Testis (tissue), 3 donors: ENCODE results near the gene CNIH3. TPM values are rescaled to one million over a fixed set of nuclear protein-coding genes. Genes with fewer than 3 reads are reported as not detected.

Experiments
- DNase-seq: peaks from one replicate; pipeline ENCODE4 v3.0.0-alpha.2; 2019
- H3K27ac ChIP-seq, 2 donors: fragments of 200-600 bp; sonication (generic); one replicate each; pipeline ENCODE4 v1.5.1; 2019
- H3K27me3 ChIP-seq: fragments of 200-600 bp; sonication (generic); one replicate; pipeline ENCODE4 v1.5.1; 2019
- H3K36me3 ChIP-seq: fragments of 200-600 bp; sonication (generic); one replicate; pipeline ENCODE4 v1.5.1; 2017; ENCODE audit warnings: low read depth; ENCODE audit errors: missing control alignments
- H3K4me1 ChIP-seq: fragments of 200-600 bp; sonication (generic); one replicate; pipeline ENCODE4 v1.5.1; 2019
- H3K4me3 ChIP-seq, 2 donors: fragments of 200-600 bp; sonication (generic); one replicate each; pipeline ENCODE4 v1.5.1; 2017 to 2019
- H3K9me3 ChIP-seq: fragments of 200-600 bp; sonication (generic); one replicate; pipeline ENCODE4 v1.5.1; 2017
- CTCF ChIP-seq, 3 experiments: fragments of 450-650 bp in 2 of 3; fragments of 200-600 bp in 1 of 3; sonication (generic) in 1 of 3; IDR thresholded peaks; one replicate each; pipeline ENCODE4 v1.5.1; 2016 to 2019; ENCODE audit warnings: antibody characterized with exemption in 3 of 3, mild to moderate bottlenecking in 2 of 3, moderate library complexity in 1 of 3
- POLR2A ChIP-seq: fragments of 450-650 bp; IDR thresholded peaks from one replicate; pipeline ENCODE4 v1.6.1; 2017; ENCODE audit warnings: antibody characterized with exemption, mild to moderate bottlenecking, moderate library complexity
- WGBS, 2 donors: methylation state at CpG; one replicate each; pipeline ENCODE4 v1.1.5; 2018; 5-methylcytosine and 5-hydroxymethylcytosine counted together
- intact Hi-C: fragments of 100-400 bp; cut with DNase I; formaldehyde crosslinking; loops from one replicate; pipeline ENCODE4 v1.15.1; 2023; ENCODE audit warnings: low total_unique reads
- polyA plus RNA-seq: library from polyadenylated mRNA; stranded (reverse); fragments of 350-450 nt; fragmentation: Illumina TruSeq; extraction: RNeasy Lipid Tissue Mini Kit (QIAGEN cat#74804); gene quantifications from one replicate; pipeline ENCODE4 v1.2.3, GENCODE V29; 2014; ENCODE audit warnings: low read depth, low replicate concordance; ENCODE audit not compliant: insufficient read depth
- total RNA-seq, 2 donors: library from RNA; depleted of rRNA; stranded (reverse); fragments of >200 nt; gene quantifications; one replicate each; pipeline ENCODE4 v1.2.3, GENCODE V29; 2016

The CNIH3 gene
- total and polyA plus RNA-seq, 3 donors from 2014 or later = 8.5 to 9.8 (median 8.5) TPM

DNA sequence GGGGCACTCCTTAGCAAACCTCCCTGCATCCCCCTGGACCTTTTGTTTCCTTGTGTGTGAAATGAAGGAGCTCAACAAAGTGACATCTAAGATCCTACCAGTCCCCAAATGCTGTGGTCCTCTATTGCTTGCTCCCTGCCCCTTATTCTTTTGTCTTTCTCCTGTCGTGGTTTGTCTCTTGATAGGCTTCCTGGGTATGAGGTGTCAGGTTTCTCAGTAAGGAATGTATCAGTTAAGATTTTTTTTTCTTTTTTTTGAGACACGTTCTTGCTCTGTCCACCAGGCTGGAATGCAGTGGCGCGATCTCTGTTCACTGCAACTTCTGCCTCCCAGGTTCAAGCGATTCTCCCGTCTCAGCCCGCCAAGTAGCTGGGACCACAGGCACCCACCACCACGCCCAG is 16.8 kb downstream of the CNIH3 start:
- intact Hi-C loops = no loop called here

GRCh38 chr1:224635356-224635755 is 19.2 kb downstream of the CNIH3 start:
- H3K27ac ChIP-seq = no peak overlapping the region
- peaks cover 7% of the 10 kb centered on the region for H3K4me1 ChIP-seq
- intact Hi-C loops = no loop called here
- WGBS, 2 donors = 68 to 71% methylated on average over 5 of the region's 5 CpGs
- no peak for DNase-seq
- H3K9me3 ChIP-seq = no peaks in the 10 kb centered on the region
- H3K27me3 ChIP-seq = no peaks in the 10 kb centered on the region
- H3K36me3 ChIP-seq = no peaks in the 10 kb centered on the region
- TF ChIP-seq CTCF (IDR thresholded peaks at IDR 0.05) = no peak
- no peak for TF ChIP-seq POLR2A
- H3K4me3 ChIP-seq = no peak overlapping the region

More for the DNA sequence above, 16.8 kb downstream of the CNIH3 start:
- Histone ChIP-seq H3K4me3 (no peak overlapping the region), H3K9me3 (no peaks in the 10 kb centered on the region), H3K36me3 (no peaks in the 10 kb centered on the region), H3K27ac (no peak overlapping the region), H3K4me1 (peaks cover 7% of the 10 kb centered on the region), H3K27me3 (no peaks in the 10 kb centered on the region)
- DNase-seq = no peak
- TF ChIP-seq POLR2A (no peak), CTCF (IDR thresholded peaks at IDR 0.05) (no peak)
- 69 to 80% methylated on average over 8 of the region's 8 CpGs for WGBS, 2 donors

- no peaks in the 10 kb centered on the region for H3K27me3 ChIP-seq
- H3K36me3 ChIP-seq = no peaks in the 10 kb centered on the region
- no peak overlapping the region for H3K27ac ChIP-seq
- WGBS, 2 donors = 82 to 87% methylated on average over 4 to 5 of the region's 5 CpGs
- no peaks in the 10 kb centered on the region for H3K4me1 ChIP-seq
- intact Hi-C loops = no loop called here
- TF ChIP-seq POLR2A = no peak
- no peak for TF ChIP-seq CTCF (IDR thresholded peaks at IDR 0.05)
- no peak overlapping the region for H3K4me3 ChIP-seq
- H3K9me3 ChIP-seq = no peaks in the 10 kb centered on the region
- no peak for DNase-seq
These were observed 21.4 kb downstream of the CNIH3 start for GRCh38 chr1:224637515-224637914.

GRCh38 chr1:224637936-224638335 is 21.8 kb downstream of the CNIH3 start:
- Histone ChIP-seq H3K4me3 (no peak overlapping the region), H3K36me3 (no peaks in the 10 kb centered on the region), H3K4me1 (no peaks in the 10 kb centered on the region), H3K27ac (no peak overlapping the region), H3K9me3 (no peaks in the 10 kb centered on the region), H3K27me3 (no peaks in the 10 kb centered on the region)
- DNase-seq = no peak
- WGBS, 2 donors = 94 to 96% methylated on average over 7 of the region's 7 CpGs
- intact Hi-C loops = no loop called here
- TF ChIP-seq POLR2A (no peak), CTCF (IDR thresholded peaks at IDR 0.05) (no peak)

DNA sequence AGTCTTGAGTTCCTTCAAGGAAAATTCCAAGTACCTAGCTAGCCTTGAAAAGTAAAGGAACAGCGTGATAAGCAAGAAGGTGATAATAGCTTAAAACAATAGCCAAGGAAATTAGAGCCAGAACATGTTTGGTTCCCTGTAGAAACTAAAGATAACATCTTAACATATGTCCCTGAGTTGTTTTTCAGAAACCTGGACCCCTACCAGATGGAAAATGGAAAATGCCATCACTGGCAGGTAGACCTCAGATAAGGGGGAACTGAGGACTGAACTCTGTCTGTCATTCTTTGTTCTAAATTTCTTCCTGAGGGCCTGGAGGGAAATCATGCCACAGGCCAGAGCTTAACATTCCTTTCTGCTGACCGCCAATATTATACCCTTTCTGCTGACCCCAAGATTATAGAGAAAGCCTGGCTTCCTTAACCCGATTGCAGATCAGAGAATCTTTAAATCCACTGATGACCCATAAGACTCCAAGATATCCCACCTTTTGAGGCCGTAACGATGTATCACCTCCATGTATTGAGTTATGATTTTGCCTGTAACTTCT is 23.4 kb downstream of the CNIH3 start:
- intact Hi-C loops = no loop called here
- Histone ChIP-seq H3K9me3 (no peaks in the 10 kb centered on the region), H3K27me3 (no peaks in the 10 kb centered on the region), H3K4me3 (no peak overlapping the region), H3K36me3 (no peaks in the 10 kb centered on the region), H3K27ac (no peak overlapping the region), H3K4me1 (no peaks in the 10 kb centered on the region)
- 85 to 93% methylated on average over 5 of the region's 5 CpGs for WGBS, 2 donors
- no peak for DNase-seq
- TF ChIP-seq CTCF (IDR thresholded peaks at IDR 0.05) = no peak
- no peak for TF ChIP-seq POLR2A
